COLO668 (cell line): Measurements from ENCODE around the gene CCDC136.

Experiments
- DNase-seq: peaks from one replicate; lab custom pipeline; 2025; ENCODE audit not compliant: unreplicated experiment; lab: John Stamatoyannopoulos, UW

CCDC136 gene

DNA sequence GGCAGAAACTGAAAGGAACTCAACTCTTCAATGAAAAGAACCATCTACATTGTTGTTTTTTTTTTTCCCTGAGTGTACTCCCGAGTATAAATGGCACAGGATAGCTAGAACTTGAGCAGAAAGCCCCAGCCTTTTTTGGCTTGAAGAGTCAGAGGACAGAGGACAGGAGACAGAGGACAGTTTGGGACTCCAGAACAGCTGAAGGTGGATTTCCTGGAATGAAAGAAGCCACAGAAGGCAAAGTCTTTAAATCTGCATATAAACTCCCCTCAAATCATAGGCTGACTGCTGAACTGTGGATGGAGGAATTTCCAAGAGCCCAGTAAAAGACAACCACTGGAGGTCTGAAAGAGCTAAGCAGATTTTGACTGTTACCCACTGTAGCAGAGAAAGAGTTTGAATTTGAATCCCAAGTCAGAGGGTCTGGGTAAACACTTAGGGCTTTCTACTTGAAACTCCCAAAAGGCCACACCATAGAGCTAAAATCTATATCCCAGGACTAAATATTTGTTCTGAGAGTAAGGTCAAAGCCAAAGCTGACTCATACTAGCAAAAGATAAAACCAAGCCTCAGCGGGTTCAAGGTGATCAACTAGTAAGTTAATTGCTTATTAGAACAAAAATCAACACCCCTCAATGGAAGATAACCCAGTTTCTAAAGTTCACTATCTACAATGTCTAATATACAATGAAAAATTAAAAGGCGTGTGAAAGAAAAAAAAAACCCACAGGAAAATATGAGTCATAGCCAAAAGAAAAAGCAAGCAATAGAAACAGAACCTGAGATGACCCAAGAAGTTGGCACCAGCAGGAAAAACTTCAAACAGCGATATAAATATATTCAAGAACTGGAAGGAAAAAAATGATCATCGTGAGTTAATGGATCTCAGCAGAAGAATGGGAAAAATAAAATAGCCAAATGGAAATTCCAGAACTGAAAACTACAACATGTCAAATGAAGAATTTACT lies 14.3 kb upstream of the CCDC136 start:
- no peak for DNase-seq

DNA sequence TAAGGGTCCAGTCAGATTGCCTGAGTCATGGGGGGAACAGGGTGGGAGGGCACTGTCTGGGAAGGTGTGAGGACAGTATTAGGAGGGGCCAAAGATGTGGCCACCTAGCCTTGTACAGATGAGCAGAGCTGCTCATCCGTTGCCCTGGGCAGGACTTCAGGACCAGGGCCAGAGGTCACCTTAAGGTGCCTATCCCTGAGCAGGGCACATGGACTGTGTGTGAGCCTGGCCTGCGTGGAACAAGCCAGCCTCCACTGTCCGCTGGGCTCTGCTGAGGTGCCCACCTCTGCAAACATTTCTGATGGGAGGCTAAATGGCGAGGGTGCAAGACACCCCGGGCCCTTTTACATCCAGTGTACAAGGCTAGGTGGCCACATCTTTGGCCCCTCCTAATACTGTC lies 12.8 kb upstream of the CCDC136 start:
- no peak for DNase-seq

DNA sequence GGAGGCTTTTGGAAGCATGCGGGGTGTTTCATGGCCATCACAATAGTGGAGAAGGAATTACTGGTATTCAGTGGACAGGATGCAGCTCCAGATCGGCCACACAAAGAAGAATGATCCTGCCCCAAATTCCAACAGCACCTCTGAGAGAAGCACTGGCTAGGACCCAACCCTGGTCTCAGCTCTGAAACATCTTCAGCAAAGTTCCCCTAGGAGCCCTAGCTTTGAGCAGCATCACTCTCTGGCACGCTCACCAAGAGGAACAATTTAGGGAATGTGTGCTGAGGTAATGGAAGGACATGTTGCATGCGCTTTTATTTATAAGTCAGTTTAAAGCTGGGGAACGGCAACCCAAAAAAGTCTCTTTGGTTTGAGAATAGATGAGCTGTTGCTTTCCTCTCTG lies 10.6 kb upstream of the CCDC136 start:
- DNase-seq = no peak

- DNase-seq = no peak
These were observed 9.9 kb upstream of the CCDC136 start for GRCh38 chr7:128781851-128782250.

- DNase-seq = no peak
These were observed 8.5 kb upstream of the CCDC136 start for GRCh38 chr7:128783143-128783861.

- no peak for DNase-seq
These were observed 6.0 kb upstream of the CCDC136 start for GRCh38 chr7:128785738-128786137.

- no peak for DNase-seq
These were observed 3.0 kb upstream of the CCDC136 start for GRCh38 chr7:128788446-128789412.

- DNase-seq = no peak
These were observed 1.3 kb upstream of the CCDC136 start for GRCh38 chr7:128790315-128791041.

DNA sequence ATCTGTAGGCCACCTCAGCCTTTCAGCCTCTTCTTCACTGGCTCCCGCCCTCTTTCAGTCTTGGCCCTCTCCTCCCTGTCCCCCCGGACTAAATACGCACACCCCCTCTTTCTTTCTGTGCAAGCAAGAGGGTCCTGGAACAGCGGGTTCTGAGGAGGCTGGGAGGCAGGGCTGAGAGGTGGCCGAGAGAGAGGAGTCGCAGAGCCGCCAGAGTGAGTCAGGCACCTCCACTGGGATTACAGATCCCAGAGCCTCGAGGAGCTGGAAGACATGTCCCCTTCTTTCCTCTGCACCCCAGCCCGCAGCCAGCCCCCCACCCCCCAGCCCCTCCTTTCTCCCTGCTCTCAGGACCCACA lies 182 bp downstream of the CCDC136 start:
- no peak for DNase-seq

GRCh38 chr7:128792471-128793180 lies 858 bp downstream of the CCDC136 start:
- DNase-seq = no peak

GRCh38 chr7:128793181-128793547 lies 1.4 kb downstream of the CCDC136 start:
- DNase-seq = no peak

DNA sequence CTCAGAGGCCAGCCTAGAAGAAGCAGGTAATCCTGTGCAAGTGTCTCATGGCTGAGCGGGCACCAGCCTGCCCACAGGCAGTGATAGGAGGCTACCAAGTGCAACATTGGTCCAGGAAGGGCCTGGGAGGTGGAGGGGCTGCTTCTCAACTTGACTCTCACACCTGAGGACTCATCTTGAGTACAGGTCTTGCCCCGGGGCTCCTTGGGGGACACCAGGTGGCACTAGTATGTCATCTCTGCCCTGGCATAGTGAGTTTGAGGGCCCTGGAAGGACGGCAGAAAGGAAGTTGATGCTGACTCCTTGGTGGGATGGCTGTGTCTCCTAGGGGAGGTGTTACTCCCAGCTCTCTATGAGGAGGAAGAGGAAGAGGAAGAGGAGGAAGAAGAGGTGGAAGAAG lies 2.3 kb downstream of the CCDC136 start:
- DNase-seq = peak; percentile 32

GRCh38 chr7:128794436-128794835 lies 2.7 kb downstream of the CCDC136 start:
- DNase-seq = no peak

DNA sequence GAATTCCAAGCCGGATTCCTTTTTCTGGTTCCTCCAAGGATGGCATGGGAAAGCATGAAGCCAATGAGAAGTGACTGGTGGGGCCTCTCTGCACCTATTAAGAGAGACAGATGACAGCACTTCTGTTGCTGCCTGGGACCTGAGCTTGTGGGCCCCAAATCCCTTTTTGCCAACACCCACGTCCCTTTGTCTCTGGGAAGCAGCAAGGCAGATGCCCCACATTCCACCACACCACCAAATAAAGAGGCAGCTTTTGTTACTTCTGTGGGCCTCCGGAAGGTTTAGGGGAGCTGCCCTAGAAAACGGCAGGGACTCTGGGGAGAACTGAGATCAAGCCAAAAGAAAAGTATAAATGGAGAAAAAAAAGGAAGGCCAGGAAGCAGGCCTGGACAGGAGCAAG lies 3.4 kb downstream of the CCDC136 start:
- no peak for DNase-seq

GRCh38 chr7:128796327-128796726 lies 4.6 kb downstream of the CCDC136 start:
- DNase-seq = no peak

GRCh38 chr7:128799451-128799850 lies 7.7 kb downstream of the CCDC136 start:
- no peak for DNase-seq

- DNase-seq = no peak
These were observed 8.8 kb downstream of the CCDC136 start for GRCh38 chr7:128800567-128800966.

- no peak for DNase-seq
These were observed 9.2 kb downstream of the CCDC136 start for GRCh38 chr7:128801003-128801402.

- DNase-seq = no peak
These were observed 10.1 kb downstream of the CCDC136 start for GRCh38 chr7:128801667-128802418.
